Gastroesophageal sphincter (tissue), 3 donors: ENCODE results near the gene CLCC1.

Source experiments
- CTCF ChIP-seq, 4 experiments: fragments of 200-600 bp in 2 of 4; fragments of 450-650 bp in 2 of 4; sonication (generic) in 1 of 4; IDR thresholded peaks; one replicate each; pipeline ENCODE4 v1.5.1; 2017 to 2019; ENCODE audit warnings: antibody characterized with exemption in 4 of 4, mild to moderate bottlenecking in 2 of 4, moderate library complexity in 2 of 4
- EP300 ChIP-seq: sonication (generic); formaldehyde crosslinking; IDR thresholded peaks from one replicate; pipeline ENCODE4 v1.6.1; 2017; ENCODE audit warnings: antibody characterized with exemption, mild to moderate bottlenecking
- POLR2A ChIP-seq, 2 donors: fragments of 450-650 bp; IDR thresholded peaks; one replicate each; pipeline ENCODE4 v1.6.1; 2017; ENCODE audit warnings: antibody characterized with exemption in 2 of 2, mild to moderate bottlenecking in 2 of 2, moderate library complexity in 1 of 2
- POLR2AphosphoS5 ChIP-seq: sonication (generic); formaldehyde crosslinking; IDR thresholded peaks from one replicate; pipeline ENCODE4 v1.6.1; 2017; ENCODE audit warnings: antibody characterized with exemption

- no peak for TF ChIP-seq CTCF (IDR thresholded peaks at IDR 0.05)
- no peak for TF ChIP-seq EP300
- TF ChIP-seq POLR2A (IDR thresholded peaks at IDR 0.05): no peak
- no peak for TF ChIP-seq POLR2AphosphoS5
Measured at GRCh38 chr1:108947871-108948525, 15.3 kb downstream of the CLCC1 start.
